ENCODE results near the gene SHROOM3. TPM values are rescaled to one million over a fixed set of nuclear protein-coding genes. Genes with fewer than 3 reads are reported as not detected.
A peak's percentile ranks its signal among the peaks of the same experiment; 100 is the strongest.

The SHROOM3 gene
- total RNA-seq, 2 donors from 2014 or later = not detected

GRCh38 chr4:76563454-76564122 is 128.6 kb downstream of the SHROOM3 start:
- Mint-ChIP-seq H3K27ac (no peak overlapping the region), H3K9me3 (no peaks in the 10 kb centered on the region), H3K4me3 (no peak overlapping the region), H3K36me3 (no peaks in the 10 kb centered on the region), H3K4me1 (ENCODE audit: low read depth in 2 of 2) (peaks cover 0 to 4% of the 10 kb centered on the region in 2 donors), H3K27me3 (peaks cover 8 to 24% of the 10 kb centered on the region in 2 donors)
- ATAC-seq (peak; percentile 17 to 46), DNase-seq (ENCODE audit: low spot score) (no peak)

- Mint-ChIP-seq H3K36me3 (no peaks in the 10 kb centered on the region), H3K27me3 (peaks cover 13 to 19% of the 10 kb centered on the region in 2 donors), H3K4me3 (no peak overlapping the region), H3K4me1 (ENCODE audit: low read depth in 2 of 2) (peaks cover 0 to 4% of the 10 kb centered on the region in 2 donors), H3K27ac (no peak overlapping the region), H3K9me3 (no peaks in the 10 kb centered on the region)
- ATAC-seq (no peak), DNase-seq (ENCODE audit: low spot score) (no peak)
These were observed 129.3 kb downstream of the SHROOM3 start for GRCh38 chr4:76564123-76564915.

GRCh38 chr4:76568262-76568661 is 133.2 kb downstream of the SHROOM3 start:
- Mint-ChIP-seq H3K4me3 (no peak overlapping the region), H3K27me3 (peaks cover 7 to 11% of the 10 kb centered on the region in 2 donors), H3K4me1 (ENCODE audit: low read depth in 2 of 2) (peaks cover 0 to 3% of the 10 kb centered on the region in 2 donors), H3K27ac (no peak overlapping the region), H3K9me3 (no peaks in the 10 kb centered on the region), H3K36me3 (no peaks in the 10 kb centered on the region)
- DNase-seq (ENCODE audit: low spot score) (no peak), ATAC-seq (no peak)

GRCh38 chr4:76569225-76569624 is 134.2 kb downstream of the SHROOM3 start:
- ATAC-seq = no peak
- H3K4me3 Mint-ChIP-seq = no peak overlapping the region

GRCh38 chr4:76569706-76570105 is 134.7 kb downstream of the SHROOM3 start:
- H3K27ac Mint-ChIP-seq = no peak overlapping the region
- H3K4me1 Mint-ChIP-seq (ENCODE audit: low read depth in 2 of 2) = no peaks in the 10 kb centered on the region
- DNase-seq (ENCODE audit: low spot score) (no peak), ATAC-seq (no peak)
- H3K9me3 Mint-ChIP-seq = no peaks in the 10 kb centered on the region
- no peak overlapping the region for H3K4me3 Mint-ChIP-seq
- H3K27me3 Mint-ChIP-seq = peaks cover 18 to 25% of the 10 kb centered on the region in 2 donors
- H3K36me3 Mint-ChIP-seq = no peaks in the 10 kb centered on the region

More at GRCh38 chr4:76569225-76569624, 134.2 kb downstream of the SHROOM3 start:
- H3K9me3 Mint-ChIP-seq = no peaks in the 10 kb centered on the region
- DNase-seq (ENCODE audit: low spot score) = no peak
- H3K27ac Mint-ChIP-seq = no peak overlapping the region
- H3K4me1 Mint-ChIP-seq (ENCODE audit: low read depth in 2 of 2) = no peaks in the 10 kb centered on the region
- peaks cover 13 to 20% of the 10 kb centered on the region in 2 donors for H3K27me3 Mint-ChIP-seq
- no peaks in the 10 kb centered on the region for H3K36me3 Mint-ChIP-seq

GRCh38 chr4:76570141-76570973 is 135.3 kb downstream of the SHROOM3 start:
- Mint-ChIP-seq H3K36me3 (no peaks in the 10 kb centered on the region), H3K4me3 (no peak overlapping the region), H3K4me1 (ENCODE audit: low read depth in 2 of 2) (no peaks in the 10 kb centered on the region), H3K9me3 (no peaks in the 10 kb centered on the region), H3K27ac (no peak overlapping the region), H3K27me3 (peaks cover 24 to 25% of the 10 kb centered on the region in 2 donors)
- no peak for DNase-seq (ENCODE audit: low spot score)
- no peak for ATAC-seq

- Mint-ChIP-seq H3K4me3 (no peak overlapping the region), H3K27me3 (peaks cover 29% of the 10 kb centered on the region in 2 donors), H3K36me3 (no peaks in the 10 kb centered on the region), H3K4me1 (ENCODE audit: low read depth in 2 of 2) (no peaks in the 10 kb centered on the region), H3K9me3 (no peaks in the 10 kb centered on the region), H3K27ac (no peak overlapping the region)
- ATAC-seq (no peak), DNase-seq (ENCODE audit: low spot score) (no peak)
These were observed 136.2 kb downstream of the SHROOM3 start for GRCh38 chr4:76571274-76571673.

- Mint-ChIP-seq H3K4me1 (ENCODE audit: low read depth in 2 of 2) (no peaks in the 10 kb centered on the region), H3K9me3 (no peaks in the 10 kb centered on the region), H3K27ac (no peak overlapping the region), H3K4me3 (no peak overlapping the region), H3K36me3 (no peaks in the 10 kb centered on the region), H3K27me3 (peaks cover 30 to 32% of the 10 kb centered on the region in 2 donors)
- DNase-seq (ENCODE audit: low spot score) (no peak), ATAC-seq (no peak)
These were observed 137.2 kb downstream of the SHROOM3 start for GRCh38 chr4:76572224-76572623.

GRCh38 chr4:76576824-76577223 is 141.8 kb downstream of the SHROOM3 start:
- H3K4me1 Mint-ChIP-seq (ENCODE audit: low read depth in 2 of 2) = no peaks in the 10 kb centered on the region
- DNase-seq (ENCODE audit: low spot score) = no peak
- no peak for ATAC-seq
- peaks cover 28 to 44% of the 10 kb centered on the region in 2 donors for H3K27me3 Mint-ChIP-seq
- H3K36me3 Mint-ChIP-seq = no peaks in the 10 kb centered on the region
- no peaks in the 10 kb centered on the region for H3K9me3 Mint-ChIP-seq
- no peak overlapping the region for H3K4me3 Mint-ChIP-seq
- H3K27ac Mint-ChIP-seq = no peak overlapping the region

GRCh38 chr4:76578002-76578560 is 143.1 kb downstream of the SHROOM3 start:
- H3K4me1 Mint-ChIP-seq (ENCODE audit: low read depth in 2 of 2) = no peaks in the 10 kb centered on the region
- no peaks in the 10 kb centered on the region for H3K9me3 Mint-ChIP-seq
- no peaks in the 10 kb centered on the region for H3K36me3 Mint-ChIP-seq
- no peak for ATAC-seq
- peaks cover 34 to 52% of the 10 kb centered on the region in 2 donors for H3K27me3 Mint-ChIP-seq
- no peak overlapping the region for H3K4me3 Mint-ChIP-seq
- H3K27ac Mint-ChIP-seq = no peak overlapping the region
- DNase-seq (ENCODE audit: low spot score) = no peak

- Mint-ChIP-seq H3K9me3 (no peaks in the 10 kb centered on the region), H3K27ac (no peak overlapping the region), H3K27me3 (peaks cover 25 to 49% of the 10 kb centered on the region in 2 donors), H3K4me3 (no peak overlapping the region), H3K36me3 (no peaks in the 10 kb centered on the region), H3K4me1 (ENCODE audit: low read depth in 2 of 2) (no peaks in the 10 kb centered on the region)
- ATAC-seq (no peak), DNase-seq (ENCODE audit: low spot score) (no peak)
These were observed 144.8 kb downstream of the SHROOM3 start for GRCh38 chr4:76579596-76580375.

- DNase-seq (ENCODE audit: low spot score) = no peak
- Mint-ChIP-seq H3K9me3 (no peaks in the 10 kb centered on the region), H3K36me3 (no peaks in the 10 kb centered on the region), H3K4me3 (no peak overlapping the region), H3K27ac (no peak overlapping the region), H3K27me3 (peaks cover 26 to 50% of the 10 kb centered on the region in 2 donors), H3K4me1 (ENCODE audit: low read depth in 2 of 2) (no peaks in the 10 kb centered on the region)
- ATAC-seq = no peak
These were observed 146.3 kb downstream of the SHROOM3 start for GRCh38 chr4:76581077-76581962.
